Panc1 (cell line): ENCODE data around the gene NCAM2. TPM values are rescaled to one million over a fixed set of nuclear protein-coding genes. Genes with fewer than 3 reads are reported as not detected.

Experiments
- ATAC-seq: fragments of 200-7000 bp; cut with Tn5 transposase; 2 replicates; pipeline ENCODE4 v1.9.1; 2020; ENCODE audit warnings: mild to moderate bottlenecking, moderate library complexity
- BruUV-seq: library from RNA; stranded (reverse); fragments of 400-500 nt; replicated peaks from 2 replicates; lab custom pipeline; 2021; lab: Mats Ljungman, UMichigan
- CTCF ChIA-PET: fragments of 300-600 bp; sonication (Branson Sonifier 250); formaldehyde crosslinking; loops from one replicate; lab custom pipeline; 2022; ENCODE audit warnings: antibody characterized with exemption; lab: Charles Lee
- POLR2A ChIA-PET: fragments of 300-600 bp; sonication (Branson Sonifier 250); formaldehyde crosslinking; loops from one replicate; lab custom pipeline; 2022; ENCODE audit warnings: antibody characterized with exemption; lab: Charles Lee
- DNase-seq: peaks from one replicate; pipeline ENCODE4 v3.0.0-alpha.2; 2010; ENCODE audit warnings: low read depth, low spot score
- H3K27ac ChIP-seq: 2 replicates; pipeline ENCODE4 v1.5.1; 2011; ENCODE audit warnings: mild to moderate bottlenecking, low read length, inconsistent platforms
- H3K27me3 ChIP-seq: fragments of 200-500 bp; sonication (Bioruptor generic); 2 replicates; pipeline ENCODE4 v1.6.0; 2014; ENCODE audit warnings: low read length, inconsistent platforms; ENCODE audit not compliant: control insufficient read depth, insufficient read depth
- H3K36me3 ChIP-seq: fragments of 200-500 bp; sonication (Bioruptor generic); 2 replicates; pipeline ENCODE4 v1.5.1; 2014; ENCODE audit warnings: inconsistent platforms, mild to moderate bottlenecking, low read length, moderate library complexity; ENCODE audit not compliant: control insufficient read depth, insufficient read depth
- H3K4me1 ChIP-seq: 2 replicates; pipeline ENCODE4 v1.5.1; 2011; ENCODE audit warnings: inconsistent platforms, mild to moderate bottlenecking, low read length, moderate library complexity; ENCODE audit not compliant: control insufficient read depth, insufficient read depth
- H3K4me3 ChIP-seq, 2 experiments: 2 replicates each; pipeline ENCODE4 v1.5.1; 2011 to 2012; ENCODE audit warnings: low read depth in 2 of 2, low read length in 2 of 2, mild to moderate bottlenecking in 2 of 2, inconsistent platforms in 1 of 2, moderate library complexity in 1 of 2
- H3K9me3 ChIP-seq: fragments of 200-500 bp; sonication (Bioruptor generic); 2 replicates; pipeline ENCODE4 v1.5.1; 2014; ENCODE audit warnings: low read depth, mild to moderate bottlenecking, inconsistent platforms, low read length, moderate library complexity; ENCODE audit not compliant: control insufficient read depth, insufficient read depth
- CTCF ChIP-seq: fragments of 450-650 bp; IDR thresholded peaks from 2 replicates; pipeline ENCODE4 v1.5.1; 2017; ENCODE audit warnings: mild to moderate bottlenecking
- POLR2AphosphoS5 ChIP-seq: IDR thresholded peaks from 2 replicates; pipeline ENCODE4 v1.6.1; 2012; ENCODE audit warnings: mild to moderate bottlenecking, low read depth, low read length, moderate library complexity
- REST ChIP-seq, 2 experiments: IDR thresholded peaks; 2 replicates each; pipeline ENCODE4 v1.6.1; 2011 to 2012; ENCODE audit warnings: low read depth in 2 of 2, control low read depth in 1 of 2, low read length in 1 of 2, mild to moderate bottlenecking in 1 of 2, moderate library complexity in 1 of 2; ENCODE audit not compliant: insufficient read depth in 1 of 2
- SIN3A ChIP-seq: IDR thresholded peaks from 2 replicates; pipeline ENCODE4 v1.6.1; 2012; ENCODE audit warnings: low read depth, mild to moderate bottlenecking, low read length, moderate library complexity, borderline replicate concordance; ENCODE audit not compliant: insufficient read depth
- TCF7L2 ChIP-seq: IDR thresholded peaks from 2 replicates; pipeline ENCODE4 v1.6.1; 2011; ENCODE audit warnings: mild to moderate bottlenecking, low read depth, low read length, inconsistent platforms
- in situ Hi-C: cut with HindIII; loops from 2 replicates; pipeline ENCODE4 v1.10.0; 2016; ENCODE audit warnings: low sequenced_read_pairs, low pct_unique_long_range_greater_than_20kb
- intact Hi-C: fragments of 100-400 bp; cut with micrococcal nuclease; formaldehyde crosslinking; loops from one replicate; pipeline ENCODE4 v1.10.0; 2022; ENCODE audit not compliant: unreplicated experiment
- total RNA-seq: library from RNA; stranded (reverse); gene quantifications from one replicate; pipeline ENCODE4 v1.2.1, GENCODE V29; 2021; ENCODE audit not compliant: unreplicated experiment

Gene NCAM2
- total RNA-seq, 1 experiment from 2014 or later, result 2.2 TPM

GRCh38 chr21:20970691-20971090 lies 27.5 kb upstream of the NCAM2 start:
- Histone ChIP-seq H3K9me3 (no peaks in the 10 kb centered on the region), H3K27me3 (no peaks in the 10 kb centered on the region), H3K4me3 (no peak overlapping the region), H3K4me1 (no peaks in the 10 kb centered on the region), H3K27ac (no peak overlapping the region), H3K36me3 (no peaks in the 10 kb centered on the region)
- POLR2A ChIA-PET, result no interaction called here
- DNase-seq (no peak), ATAC-seq (no peak)
- intact Hi-C loops, result no loop called here
- no TSS peak for BruUV-seq
- TF ChIP-seq SIN3A (no peak), POLR2AphosphoS5 (no peak), CTCF (no peak), TCF7L2 (no peak), REST (IDR thresholded peaks at IDR 0.05; ENCODE audit: insufficient read depth in 1 of 2, low read depth in 2 of 2, low read length in 1 of 2) (no peak)
- in situ Hi-C loops, result no loop called here
- CTCF ChIA-PET, result no interaction called here

GRCh38 chr21:20971296-20971921 lies 26.8 kb upstream of the NCAM2 start:
- Histone ChIP-seq H3K9me3 (no peaks in the 10 kb centered on the region), H3K4me1 (no peaks in the 10 kb centered on the region), H3K36me3 (no peaks in the 10 kb centered on the region), H3K27ac (no peak overlapping the region), H3K27me3 (no peaks in the 10 kb centered on the region), H3K4me3 (no peak overlapping the region)
- intact Hi-C loops, result no loop called here
- POLR2A ChIA-PET, result interaction anchor here (0.7 kb wide), 1 partner anchor 21 kb away, joined by 6 read pairs; no protein-coding TSS in a partner anchor
- TF ChIP-seq TCF7L2 (no peak), CTCF (peak; percentile 52; the same call in 1 of the 2 replicates)
- BruUV-seq, result no TSS peak
- no peak for ATAC-seq
- in situ Hi-C loops, result no loop called here
- CTCF ChIA-PET, result interaction anchor here (0.7 kb wide), 1 partner anchor 70 kb away, joined by 5 read pairs; no protein-coding TSS in a partner anchor
- no peak for DNase-seq
